ENCODE data around the gene MN1.

The MN1 gene

DNA sequence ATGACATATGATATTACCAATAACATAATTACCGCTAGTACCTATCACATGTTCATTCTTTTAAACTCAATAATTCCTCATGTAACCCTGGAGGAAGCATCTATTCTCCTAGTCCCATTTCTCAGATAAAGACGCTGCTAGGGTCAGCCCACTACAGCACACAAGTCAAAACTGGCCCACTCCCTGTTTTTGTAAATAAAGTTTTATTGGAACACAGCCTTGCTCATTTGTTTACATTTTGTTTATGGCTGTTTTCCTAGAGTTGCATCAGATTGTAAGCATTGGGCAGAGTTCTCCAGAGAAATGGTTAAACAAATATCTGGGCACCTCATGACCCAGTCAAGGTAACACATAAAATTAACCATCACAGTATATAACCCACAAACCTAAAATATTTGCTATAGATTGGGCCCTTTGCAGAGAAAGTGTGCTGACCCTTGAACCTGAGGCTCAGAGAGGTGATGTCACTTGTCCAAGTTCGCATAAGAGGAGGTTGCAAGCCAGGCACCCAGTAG, 36.8 kb downstream of the MN1 start:
- Histone ChIP-seq H3K27ac (ENCODE audit: low read length) (no peak overlapping the region), H4K20me1 (ENCODE audit: insufficient read depth, low read length) (peaks cover 4% of the 10 kb centered on the region; the same call in 1 of the 2 replicates), H3K36me3 (ENCODE audit: insufficient read depth, low read length) (no peaks in the 10 kb centered on the region), H3K4me1 (ENCODE audit: insufficient read depth, low read length) (no peaks in the 10 kb centered on the region), H2AFZ (ENCODE audit: low read depth, low read length) (no peak overlapping the region), H3K79me2 (ENCODE audit: insufficient read depth, low read length) (no peaks in the 10 kb centered on the region), H3K9ac (ENCODE audit: low read depth, low read length) (no peak overlapping the region), H3K4me2 (ENCODE audit: insufficient read depth, low read length) (no peak overlapping the region), H3K9me3 (ENCODE audit: insufficient read depth, low read length, severe bottlenecking) (no peaks in the 10 kb centered on the region), H3K27me3 (ENCODE audit: insufficient read depth, low read length, poor library complexity) (peaks cover 23% of the 10 kb centered on the region), H3K4me3 (ENCODE audit: low read depth in 1 of 2, low read length in 2 of 2) (no peak overlapping the region)
- DNase-seq (no peak), ATAC-seq (ENCODE audit: insufficient read depth, low read depth) (no peak)
- TF ChIP-seq EZH2 (IDR thresholded peaks at IDR 0.05; ENCODE audit: borderline replicate concordance, low read depth, low read length, severe bottlenecking) = no peak

GRCh38 chr22:27761665-27762064, 39.9 kb downstream of the MN1 start:
- no peak overlapping the region for H3K4me2 ChIP-seq (ENCODE audit: insufficient read depth, low read length)
- H3K4me1 ChIP-seq (ENCODE audit: insufficient read depth, low read length) = no peaks in the 10 kb centered on the region
- no peak overlapping the region for H2AFZ ChIP-seq (ENCODE audit: low read depth, low read length)
- no peak overlapping the region for H3K4me3 ChIP-seq (ENCODE audit: low read depth in 1 of 2, low read length in 2 of 2)
- DNase-seq = no peak
- no peaks in the 10 kb centered on the region for H4K20me1 ChIP-seq (ENCODE audit: insufficient read depth, low read length)
- no peak for ATAC-seq (ENCODE audit: insufficient read depth, low read depth)
- no peaks in the 10 kb centered on the region for H3K36me3 ChIP-seq (ENCODE audit: insufficient read depth, low read length)
- TF ChIP-seq CTCF (IDR thresholded peaks at IDR 0.05; ENCODE audit: borderline replicate concordance, extremely low read depth, low read length, poor library complexity, severe bottlenecking) (no peak), EZH2 (IDR thresholded peaks at IDR 0.05; ENCODE audit: borderline replicate concordance, low read depth, low read length, severe bottlenecking) (no peak)
- no peaks in the 10 kb centered on the region for H3K79me2 ChIP-seq (ENCODE audit: insufficient read depth, low read length)
- H3K9ac ChIP-seq (ENCODE audit: low read depth, low read length) = no peak overlapping the region
- H3K27me3 ChIP-seq (ENCODE audit: insufficient read depth, low read length, poor library complexity) = peaks cover 6% of the 10 kb centered on the region
- no peaks in the 10 kb centered on the region for H3K9me3 ChIP-seq (ENCODE audit: insufficient read depth, low read length, severe bottlenecking)
- no peak overlapping the region for H3K27ac ChIP-seq (ENCODE audit: low read length)

GRCh38 chr22:27761000-27761399, 40.6 kb downstream of the MN1 start:
- no peak overlapping the region for H3K9ac ChIP-seq (ENCODE audit: low read depth, low read length)
- H3K4me1 ChIP-seq (ENCODE audit: insufficient read depth, low read length) = no peaks in the 10 kb centered on the region
- no peak for ATAC-seq (ENCODE audit: insufficient read depth, low read depth)
- no peaks in the 10 kb centered on the region for H3K79me2 ChIP-seq (ENCODE audit: insufficient read depth, low read length)
- H3K36me3 ChIP-seq (ENCODE audit: insufficient read depth, low read length) = no peaks in the 10 kb centered on the region
- TF ChIP-seq CTCF (IDR thresholded peaks at IDR 0.05; ENCODE audit: borderline replicate concordance, extremely low read depth, low read length, poor library complexity, severe bottlenecking) (no peak), EZH2 (IDR thresholded peaks at IDR 0.05; ENCODE audit: borderline replicate concordance, low read depth, low read length, severe bottlenecking) (no peak)
- H3K27ac ChIP-seq (ENCODE audit: low read length) = no peak overlapping the region
- no peak overlapping the region for H3K4me3 ChIP-seq (ENCODE audit: low read depth in 1 of 2, low read length in 2 of 2)
- DNase-seq = no peak
- H2AFZ ChIP-seq (ENCODE audit: low read depth, low read length) = no peak overlapping the region
- H3K27me3 ChIP-seq (ENCODE audit: insufficient read depth, low read length, poor library complexity) = peaks cover 4% of the 10 kb centered on the region
- no peaks in the 10 kb centered on the region for H3K9me3 ChIP-seq (ENCODE audit: insufficient read depth, low read length, severe bottlenecking)
- H4K20me1 ChIP-seq (ENCODE audit: insufficient read depth, low read length) = no peaks in the 10 kb centered on the region
- H3K4me2 ChIP-seq (ENCODE audit: insufficient read depth, low read length) = no peak overlapping the region

- TF ChIP-seq EZH2 (IDR thresholded peaks at IDR 0.05; ENCODE audit: borderline replicate concordance, low read depth, low read length, severe bottlenecking) = no peak
- TF ChIP-seq CTCF (IDR thresholded peaks at IDR 0.05; ENCODE audit: borderline replicate concordance, extremely low read depth, low read length, poor library complexity, severe bottlenecking) = no peak
- no peak overlapping the region for H3K4me2 ChIP-seq (ENCODE audit: insufficient read depth, low read length)
- H3K79me2 ChIP-seq (ENCODE audit: insufficient read depth, low read length) = no peaks in the 10 kb centered on the region
- no peaks in the 10 kb centered on the region for H3K36me3 ChIP-seq (ENCODE audit: insufficient read depth, low read length)
- H3K4me1 ChIP-seq (ENCODE audit: insufficient read depth, low read length) = no peaks in the 10 kb centered on the region
- H3K9ac ChIP-seq (ENCODE audit: low read depth, low read length) = no peak overlapping the region
- H3K9me3 ChIP-seq (ENCODE audit: insufficient read depth, low read length, severe bottlenecking) = no peaks in the 10 kb centered on the region
- no peak for ATAC-seq (ENCODE audit: insufficient read depth, low read depth)
- H4K20me1 ChIP-seq (ENCODE audit: insufficient read depth, low read length) = no peaks in the 10 kb centered on the region
- peaks cover 4% of the 10 kb centered on the region for H3K27me3 ChIP-seq (ENCODE audit: insufficient read depth, low read length, poor library complexity)
- H3K27ac ChIP-seq (ENCODE audit: low read length) = no peak overlapping the region
- H3K4me3 ChIP-seq (ENCODE audit: low read depth in 1 of 2, low read length in 2 of 2) = no peak overlapping the region
- no peak for DNase-seq
- no peak overlapping the region for H2AFZ ChIP-seq (ENCODE audit: low read depth, low read length)
Observed at GRCh38 chr22:27760474-27760873, 41.1 kb downstream of the MN1 start.
